ENCODE data around the gene CFDP1. TPM values are rescaled to one million over a fixed set of nuclear protein-coding genes. Genes with fewer than 3 reads are reported as not detected.
A peak's percentile ranks its signal among the peaks of the same experiment; 100 is the strongest.

CFDP1 gene
- total RNA-seq, 2 donors from 2014 or later: 29.1 to 49.5 TPM

GRCh38 chr16:75308011-75308410, 125.3 kb downstream of the CFDP1 start:
- H3K4me1 Mint-ChIP-seq (ENCODE audit: low read depth in 2 of 2): peaks cover 5 to 17% of the 10 kb centered on the region in 2 donors
- H3K27me3 Mint-ChIP-seq: peaks cover 33 to 43% of the 10 kb centered on the region in 2 donors
- H3K27ac Mint-ChIP-seq: no peak overlapping the region

DNA sequence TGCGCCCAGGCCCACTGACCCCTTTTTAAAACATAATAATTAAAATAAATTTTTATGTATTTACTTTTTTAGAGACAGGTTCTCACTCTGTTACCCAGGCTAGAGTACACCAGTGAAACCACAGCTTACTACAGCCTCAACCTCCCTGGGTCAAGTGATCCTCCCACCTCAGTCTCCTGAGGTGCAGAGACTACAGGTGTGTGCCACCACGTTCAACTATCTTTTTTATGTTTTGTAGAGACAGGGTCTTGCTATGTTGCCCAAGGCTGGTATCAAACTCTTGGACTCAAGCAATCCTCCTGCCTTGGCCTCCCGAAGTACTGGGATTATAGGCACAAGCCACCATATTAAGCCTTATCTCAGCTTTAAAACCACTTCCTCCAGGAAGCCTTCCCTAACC, 125.8 kb downstream of the CFDP1 start:
- no peak for ATAC-seq
- no peaks in the 10 kb centered on the region for H3K9me3 Mint-ChIP-seq

More at GRCh38 chr16:75308011-75308410, 125.3 kb downstream of the CFDP1 start:
- ATAC-seq: no peak
- Mint-ChIP-seq H3K9me3 (no peaks in the 10 kb centered on the region), H3K36me3 (peaks cover 17% of the 10 kb centered on the region), H3K4me3 (no peak overlapping the region)
- DNase-seq (ENCODE audit: low spot score): no peak

DNA sequence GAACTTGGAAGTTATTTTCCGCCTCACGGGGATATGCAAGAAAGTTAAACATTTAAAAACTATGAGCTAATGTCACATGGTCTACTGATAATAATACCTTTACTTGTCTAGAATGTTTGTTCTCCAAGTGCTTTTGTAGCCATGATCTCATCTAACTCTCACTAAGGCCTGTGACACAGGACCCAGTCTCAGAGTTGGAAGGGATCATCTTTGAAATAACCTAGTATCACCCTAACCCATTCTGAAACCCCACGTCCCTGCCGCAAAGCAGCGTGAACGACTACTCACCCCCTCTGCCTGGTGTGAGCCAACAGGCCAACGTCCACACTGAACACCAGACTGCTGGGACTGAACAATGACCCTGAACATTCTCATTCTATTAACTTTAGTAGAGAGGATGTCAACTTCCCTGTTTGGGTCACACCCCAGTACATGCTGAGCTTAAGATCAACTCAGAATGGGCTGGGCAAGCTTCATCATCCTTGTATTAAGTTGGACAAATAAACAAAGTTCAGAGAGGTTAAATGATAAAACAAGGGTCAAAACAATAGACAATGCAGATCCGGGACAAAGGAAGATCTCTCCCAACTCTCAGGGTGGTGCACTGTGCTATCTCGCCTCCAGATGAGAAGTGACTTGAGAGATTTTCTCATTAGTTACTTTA, 127.1 kb downstream of the CFDP1 start:
- peaks cover 5 to 17% of the 10 kb centered on the region in 2 donors for H3K4me1 Mint-ChIP-seq (ENCODE audit: low read depth in 2 of 2)
- no peaks in the 10 kb centered on the region for H3K9me3 Mint-ChIP-seq
- DNase-seq (ENCODE audit: low spot score): no peak
- peaks cover 22 to 30% of the 10 kb centered on the region in 2 donors for H3K27me3 Mint-ChIP-seq
- H3K36me3 Mint-ChIP-seq: peaks cover 25% of the 10 kb centered on the region
- H3K4me3 Mint-ChIP-seq: no peak overlapping the region
- ATAC-seq: no peak
- H3K27ac Mint-ChIP-seq: no peak overlapping the region

More for the DNA sequence above, 125.8 kb downstream of the CFDP1 start:
- H3K36me3 Mint-ChIP-seq: peaks cover 17% of the 10 kb centered on the region
- peaks cover 28 to 38% of the 10 kb centered on the region in 2 donors for H3K27me3 Mint-ChIP-seq
- no peak for DNase-seq (ENCODE audit: low spot score)
- H3K27ac Mint-ChIP-seq: no peak overlapping the region
- peaks cover 5 to 17% of the 10 kb centered on the region in 2 donors for H3K4me1 Mint-ChIP-seq (ENCODE audit: low read depth in 2 of 2)
- no peak overlapping the region for H3K4me3 Mint-ChIP-seq

GRCh38 chr16:75305364-75306098, 127.8 kb downstream of the CFDP1 start:
- peaks cover 5 to 17% of the 10 kb centered on the region in 2 donors for H3K4me1 Mint-ChIP-seq (ENCODE audit: low read depth in 2 of 2)
- peak; percentile 85 for ATAC-seq
- no peak overlapping the region for H3K27ac Mint-ChIP-seq
- DNase-seq (ENCODE audit: low spot score): no peak
- no peaks in the 10 kb centered on the region for H3K9me3 Mint-ChIP-seq
- no peak overlapping the region for H3K4me3 Mint-ChIP-seq
- H3K27me3 Mint-ChIP-seq: peaks cover 26 to 33% of the 10 kb centered on the region in 2 donors
- H3K36me3 Mint-ChIP-seq: peaks cover 32% of the 10 kb centered on the region

- no peak overlapping the region for H3K27ac Mint-ChIP-seq
- no peaks in the 10 kb centered on the region for H3K9me3 Mint-ChIP-seq
- H3K4me1 Mint-ChIP-seq (ENCODE audit: low read depth in 2 of 2): peaks cover 5 to 16% of the 10 kb centered on the region in 2 donors
- peaks cover 31% of the 10 kb centered on the region for H3K36me3 Mint-ChIP-seq
- peaks cover 26 to 34% of the 10 kb centered on the region in 2 donors for H3K27me3 Mint-ChIP-seq
- no peak overlapping the region for H3K4me3 Mint-ChIP-seq
- no peak for ATAC-seq
- DNase-seq (ENCODE audit: low spot score): no peak
Observed at GRCh38 chr16:75304521-75305363, 128.6 kb downstream of the CFDP1 start.

- ATAC-seq (no peak), DNase-seq (ENCODE audit: low spot score) (no peak)
- Mint-ChIP-seq H3K4me1 (ENCODE audit: low read depth in 2 of 2) (peaks cover 5 to 13% of the 10 kb centered on the region in 2 donors), H3K36me3 (peaks cover 46% of the 10 kb centered on the region), H3K27me3 (peaks cover 22 to 30% of the 10 kb centered on the region in 2 donors), H3K27ac (no peak overlapping the region), H3K9me3 (no peaks in the 10 kb centered on the region), H3K4me3 (no peak overlapping the region)
Observed at GRCh38 chr16:75301804-75302203, 131.5 kb downstream of the CFDP1 start.

DNA sequence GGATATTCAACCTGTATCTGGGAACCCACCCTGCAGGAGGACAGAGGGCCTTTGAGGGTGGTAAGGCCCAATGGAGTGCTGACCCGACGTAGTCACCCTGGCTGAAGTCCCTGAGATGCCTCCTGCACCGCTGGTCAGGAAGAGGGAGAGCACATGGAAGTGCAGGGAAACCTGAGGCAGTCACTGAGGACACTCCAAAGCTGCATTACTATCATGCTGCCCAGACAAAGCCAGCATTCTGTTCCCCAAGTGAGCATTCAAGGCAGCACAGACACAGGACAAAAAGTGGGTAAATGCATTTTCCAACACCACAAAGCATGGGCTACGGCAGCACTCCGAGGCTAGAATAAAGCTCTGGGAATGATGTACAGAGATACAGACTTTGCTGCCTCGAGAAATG, 135.0 kb downstream of the CFDP1 start:
- Mint-ChIP-seq H3K27ac (no peak overlapping the region), H3K4me3 (no peak overlapping the region), H3K27me3 (peaks cover 32 to 40% of the 10 kb centered on the region in 2 donors), H3K9me3 (no peaks in the 10 kb centered on the region), H3K36me3 (peaks cover 52% of the 10 kb centered on the region), H3K4me1 (ENCODE audit: low read depth in 2 of 2) (peaks cover 0 to 4% of the 10 kb centered on the region in 2 donors)
- DNase-seq (ENCODE audit: low spot score) (no peak), ATAC-seq (no peak)

DNA sequence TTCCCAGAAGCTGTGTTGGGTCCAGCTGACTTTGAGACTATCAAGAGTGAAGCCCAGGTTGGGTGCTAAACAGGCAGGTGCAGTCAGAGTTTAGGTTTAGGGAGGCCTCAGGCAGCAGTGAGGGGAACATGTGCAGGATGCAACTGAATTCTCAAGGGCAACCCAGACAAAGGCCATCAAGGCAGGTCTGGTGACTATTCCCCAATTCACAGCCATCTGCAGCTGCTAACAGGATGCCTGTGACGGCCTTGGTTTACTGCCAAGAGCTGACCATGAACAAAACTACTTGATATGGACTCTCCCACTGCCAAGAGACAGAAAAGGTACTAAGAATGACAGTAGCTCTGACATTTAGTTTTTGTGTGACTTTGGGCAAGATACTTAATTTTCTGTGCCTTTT, 136.7 kb downstream of the CFDP1 start:
- ATAC-seq: no peak
- H3K27me3 Mint-ChIP-seq: peaks cover 43 to 51% of the 10 kb centered on the region in 2 donors
- no peaks in the 10 kb centered on the region for H3K9me3 Mint-ChIP-seq
- no peak overlapping the region for H3K27ac Mint-ChIP-seq
- peaks cover 58% of the 10 kb centered on the region for H3K36me3 Mint-ChIP-seq
- peaks cover 0 to 4% of the 10 kb centered on the region in 2 donors for H3K4me1 Mint-ChIP-seq (ENCODE audit: low read depth in 2 of 2)
- H3K4me3 Mint-ChIP-seq: no peak overlapping the region
- DNase-seq (ENCODE audit: low spot score): no peak

DNA sequence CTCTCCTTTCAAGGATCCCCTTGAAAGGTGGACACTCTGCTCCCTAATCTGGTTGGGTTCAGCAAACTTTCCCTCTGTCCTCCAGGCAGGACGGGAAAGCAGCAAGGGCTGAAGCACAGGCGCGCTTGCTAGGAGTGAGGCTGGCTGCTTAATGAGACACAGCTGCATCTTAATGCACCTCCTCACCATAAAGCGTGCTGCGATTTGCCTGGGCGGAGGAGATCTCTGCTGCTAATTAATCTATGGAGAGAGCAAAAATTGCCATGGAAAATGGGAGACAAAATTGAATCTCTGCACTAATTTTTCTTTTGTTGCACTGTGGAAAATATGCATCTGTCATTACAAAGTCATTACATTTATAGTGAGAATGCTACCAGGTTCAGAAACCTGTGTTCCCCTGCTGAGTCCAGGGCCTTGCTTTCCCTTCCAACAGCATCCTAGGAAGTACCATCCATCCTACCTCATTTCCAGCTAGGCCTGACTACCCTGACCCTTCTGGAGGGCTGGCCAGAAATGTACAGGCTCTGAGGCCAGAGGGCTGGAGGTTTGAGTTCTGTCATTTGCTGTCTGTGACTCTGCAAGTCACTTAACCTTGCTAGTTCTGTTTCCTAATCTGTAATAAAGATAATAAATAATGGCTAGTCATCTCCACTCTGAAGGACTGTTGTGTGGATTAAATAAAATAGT, 138.4 kb downstream of the CFDP1 start:
- H3K27ac Mint-ChIP-seq: no peak overlapping the region
- H3K27me3 Mint-ChIP-seq: peaks cover 42 to 54% of the 10 kb centered on the region in 2 donors
- H3K36me3 Mint-ChIP-seq: peaks cover 50% of the 10 kb centered on the region
- peaks cover 0 to 3% of the 10 kb centered on the region in 2 donors for H3K4me1 Mint-ChIP-seq (ENCODE audit: low read depth in 2 of 2)
- ATAC-seq (no peak), DNase-seq (ENCODE audit: low spot score) (no peak)
- no peak overlapping the region for H3K4me3 Mint-ChIP-seq
- no peaks in the 10 kb centered on the region for H3K9me3 Mint-ChIP-seq

DNA sequence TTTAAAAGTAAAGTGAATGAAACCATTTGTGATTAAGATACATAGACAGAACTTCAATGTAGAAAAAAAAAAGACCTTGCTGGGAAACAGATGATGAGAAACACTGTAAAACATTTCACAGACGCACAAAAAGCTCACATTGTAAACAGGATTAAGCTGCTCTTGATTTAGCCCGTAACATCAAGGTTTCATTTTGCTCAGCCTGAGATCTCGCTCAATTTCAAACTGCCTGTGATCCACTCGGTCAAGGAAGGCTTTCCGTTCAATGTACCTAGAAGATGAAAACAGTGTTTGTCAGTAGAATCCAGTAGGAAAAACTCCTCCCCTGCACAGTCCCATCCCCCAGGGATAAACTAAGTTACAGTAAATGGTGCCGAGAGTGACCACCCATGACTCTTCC, 139.5 kb downstream of the CFDP1 start:
- H3K36me3 Mint-ChIP-seq: peaks cover 44% of the 10 kb centered on the region

GRCh38 chr16:75293173-75293572, 140.1 kb downstream of the CFDP1 start:
- ATAC-seq: no peak
- no peak for DNase-seq (ENCODE audit: low spot score)
- peaks cover 9 to 10% of the 10 kb centered on the region in 2 donors for H3K4me1 Mint-ChIP-seq (ENCODE audit: low read depth in 2 of 2)
- H3K9me3 Mint-ChIP-seq: no peaks in the 10 kb centered on the region
- H3K4me3 Mint-ChIP-seq: no peak overlapping the region
- peaks cover 42 to 60% of the 10 kb centered on the region in 2 donors for H3K27me3 Mint-ChIP-seq
- no peak overlapping the region for H3K27ac Mint-ChIP-seq
- H3K36me3 Mint-ChIP-seq: peaks cover 43% of the 10 kb centered on the region

More for the DNA sequence above, 139.5 kb downstream of the CFDP1 start:
- peaks cover 40 to 54% of the 10 kb centered on the region in 2 donors for H3K27me3 Mint-ChIP-seq
- DNase-seq (ENCODE audit: low spot score) (no peak), ATAC-seq (no peak)
- H3K4me1 Mint-ChIP-seq (ENCODE audit: low read depth in 2 of 2): peaks cover 4% of the 10 kb centered on the region in 2 donors
- no peak overlapping the region for H3K27ac Mint-ChIP-seq
- H3K4me3 Mint-ChIP-seq: no peak overlapping the region
- no peaks in the 10 kb centered on the region for H3K9me3 Mint-ChIP-seq

DNA sequence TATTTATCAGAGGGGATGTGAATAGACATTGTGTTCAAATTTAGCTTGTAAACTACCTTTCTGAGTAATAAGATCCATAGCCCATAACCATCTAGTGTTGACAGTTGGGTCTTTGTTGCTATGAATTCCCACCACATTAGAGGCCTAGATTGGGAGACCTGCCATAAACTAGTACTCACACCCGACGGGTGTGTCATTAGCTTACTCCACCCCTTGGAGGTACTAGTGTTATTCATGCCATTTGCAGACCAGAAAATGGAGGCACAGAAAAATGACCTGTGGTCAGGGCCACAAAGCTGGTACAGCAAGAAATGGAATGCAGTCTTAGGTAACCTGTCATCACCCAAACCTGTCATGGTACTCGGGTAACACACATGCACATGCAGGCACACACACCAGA, 140.6 kb downstream of the CFDP1 start:
- H3K9me3 Mint-ChIP-seq: no peaks in the 10 kb centered on the region
- peaks cover 38% of the 10 kb centered on the region for H3K36me3 Mint-ChIP-seq
- DNase-seq (ENCODE audit: low spot score): no peak
- no peak overlapping the region for H3K27ac Mint-ChIP-seq
- H3K27me3 Mint-ChIP-seq: peaks cover 39 to 57% of the 10 kb centered on the region in 2 donors
- peaks cover 9 to 11% of the 10 kb centered on the region in 2 donors for H3K4me1 Mint-ChIP-seq (ENCODE audit: low read depth in 2 of 2)
- ATAC-seq: no peak
- no peak overlapping the region for H3K4me3 Mint-ChIP-seq

- no peak for DNase-seq (ENCODE audit: low spot score)
- H3K36me3 Mint-ChIP-seq: peaks cover 31% of the 10 kb centered on the region
- H3K9me3 Mint-ChIP-seq: no peaks in the 10 kb centered on the region
- H3K27ac Mint-ChIP-seq: no peak overlapping the region
- H3K4me1 Mint-ChIP-seq (ENCODE audit: low read depth in 2 of 2): peaks cover 14 to 16% of the 10 kb centered on the region in 2 donors
- H3K27me3 Mint-ChIP-seq: peaks cover 51 to 70% of the 10 kb centered on the region in 2 donors
- ATAC-seq: no peak
- no peak overlapping the region for H3K4me3 Mint-ChIP-seq
Observed at GRCh38 chr16:75289189-75289588, 144.1 kb downstream of the CFDP1 start.
